IMR-90 (cell line): ENCODE results near the gene NTNG2. TPM values are rescaled to one million over a fixed set of nuclear protein-coding genes. Genes with fewer than 3 reads are reported as not detected.

Source experiments
- ATAC-seq: fragments of 200-7000 bp; cut with Tn5 transposase; 2 replicates; pipeline ENCODE4 v1.9.1; 2020; ENCODE audit warnings: low read depth, mild to moderate bottlenecking, moderate library complexity
- BruUV-seq: library from RNA; stranded (reverse); fragments of 400-500 nt; replicated peaks from 2 replicates; lab custom pipeline; 2021; lab: Mats Ljungman, UMichigan
- CTCF ChIA-PET: fragments of 300-600 bp; formaldehyde crosslinking; extraction: SDS; loops from one replicate; lab custom pipeline; 2021; ENCODE audit warnings: antibody characterized with exemption; lab: Yijun Ruan, JAX
- POLR2A ChIA-PET: fragments of 300-600 bp; sonication (Branson Sonifier 250); formaldehyde crosslinking; loops from one replicate; lab custom pipeline; 2022; ENCODE audit warnings: antibody characterized with exemption; ENCODE audit not compliant: unreplicated experiment; lab: Charles Lee
- DNase-seq: peaks from one replicate; pipeline ENCODE4 v3.0.0; 2013
- H2AFZ ChIP-seq: replicated peaks from 2 replicates; pipeline ENCODE3; 2013; ENCODE audit warnings: low read length, mild to moderate bottlenecking; ENCODE audit not compliant: poor library complexity
- H2AK5ac ChIP-seq: 2 replicates; pipeline ENCODE4 v1.6.1; 2013; ENCODE audit warnings: low read depth, low read length, inconsistent platforms
- H2AK9ac ChIP-seq: replicated peaks from 2 replicates; pipeline ENCODE3; 2013; ENCODE audit warnings: mild to moderate bottlenecking, low read depth, low read length, moderate library complexity; ENCODE audit not compliant: poor library complexity
- H2BK120ac ChIP-seq: 2 replicates; pipeline ENCODE4 v1.6.1; 2013; ENCODE audit warnings: low read depth, low read length, inconsistent platforms
- H2BK15ac ChIP-seq: 3 replicates; pipeline ENCODE4 v1.6.1; 2013; ENCODE audit warnings: low read depth, low read length, inconsistent platforms
- H2BK20ac ChIP-seq: 2 replicates; pipeline ENCODE4 v1.6.1; 2013; ENCODE audit warnings: low read depth, mild to moderate bottlenecking, inconsistent platforms, low read length, moderate library complexity
- H2BK5ac ChIP-seq: 2 replicates; pipeline ENCODE4 v1.6.1; 2013; ENCODE audit warnings: mild to moderate bottlenecking, low read depth, low read length, inconsistent platforms; ENCODE audit not compliant: poor library complexity, severe bottlenecking
- H3K14ac ChIP-seq: replicated peaks from 2 replicates; pipeline ENCODE4 v1.6.1; 2013; ENCODE audit warnings: low read depth, low read length, inconsistent platforms
- H3K18ac ChIP-seq: 2 replicates; pipeline ENCODE4 v1.6.1; 2013; ENCODE audit warnings: low read depth, low read length, control low read depth
- H3K23ac ChIP-seq: 2 replicates; pipeline ENCODE4 v1.6.1; 2013; ENCODE audit warnings: low read depth, low read length, inconsistent platforms
- H3K27ac ChIP-seq: 2 replicates; pipeline ENCODE4 v1.5.1; 2013; ENCODE audit warnings: mild to moderate bottlenecking, control low read depth, low read length; ENCODE audit not compliant: insufficient read depth
- H3K27me3 ChIP-seq: 2 replicates; pipeline ENCODE4 v1.6.1; 2013; ENCODE audit warnings: low read length; ENCODE audit not compliant: control insufficient read depth, insufficient read depth
- H3K36me3 ChIP-seq: 2 replicates; pipeline ENCODE4 v1.6.1; 2013; ENCODE audit warnings: low read length, mixed read lengths; ENCODE audit not compliant: control insufficient read depth, insufficient read depth
- H3K4ac ChIP-seq: 2 replicates; pipeline ENCODE4 v1.6.1; 2013; ENCODE audit warnings: low read depth, low read length, inconsistent platforms
- H3K4me1 ChIP-seq: 2 replicates; pipeline ENCODE4 v1.6.1; 2013; ENCODE audit warnings: low read length, mixed read lengths; ENCODE audit not compliant: control insufficient read depth, insufficient read depth
- H3K4me2 ChIP-seq: 2 replicates; pipeline ENCODE4 v1.6.1; 2013; ENCODE audit warnings: low read depth, mild to moderate bottlenecking, control low read depth, low read length, moderate library complexity
- H3K4me3 ChIP-seq: 2 replicates; pipeline ENCODE4 v1.5.1; 2013; ENCODE audit warnings: low read depth, mild to moderate bottlenecking, control low read depth, low read length, moderate library complexity; ENCODE audit not compliant: insufficient read depth
- H3K56ac ChIP-seq: 2 replicates; pipeline ENCODE4 v1.6.1; 2013; ENCODE audit warnings: low read length, inconsistent platforms; ENCODE audit not compliant: insufficient read depth; ENCODE audit errors: extremely low read depth
- H3K79me1 ChIP-seq, 2 experiments: 2 replicates each; pipeline ENCODE4 v1.6.1; 2013; ENCODE audit warnings: low read length in 2 of 2, inconsistent platforms in 1 of 2, low read depth in 1 of 2
- H3K9ac ChIP-seq: 2 replicates; pipeline ENCODE4 v1.6.1; 2013; ENCODE audit warnings: low read depth, low read length, control low read depth
- H3K9me1 ChIP-seq: 2 replicates; pipeline ENCODE4 v1.6.1; 2013; ENCODE audit warnings: low read length, inconsistent platforms; ENCODE audit not compliant: insufficient read depth
- H3K9me3 ChIP-seq: 2 replicates; pipeline ENCODE4 v1.6.1; 2013; ENCODE audit warnings: low read length; ENCODE audit not compliant: control insufficient read depth, insufficient read depth
- H4K20me1 ChIP-seq: 2 replicates; pipeline ENCODE4 v1.6.1; 2013; ENCODE audit warnings: low read length, inconsistent platforms; ENCODE audit not compliant: insufficient read depth
- H4K5ac ChIP-seq: 2 replicates; pipeline ENCODE4 v1.6.1; 2013; ENCODE audit warnings: mild to moderate bottlenecking, low read depth, low read length, control low read depth
- H4K8ac ChIP-seq, 2 experiments: 2 replicates each; pipeline ENCODE4 v1.6.1; 2013; ENCODE audit warnings: low read depth in 2 of 2, low read length in 2 of 2, control low read depth in 1 of 2, inconsistent platforms in 1 of 2
- H4K91ac ChIP-seq: 2 replicates; pipeline ENCODE4 v1.6.1; 2013; ENCODE audit warnings: low read depth, low read length, inconsistent platforms; ENCODE audit not compliant: insufficient read depth
- BHLHE40 ChIP-seq: fragments of 150-350 bp; IDR thresholded peaks from 2 replicates; pipeline ENCODE4 v1.6.1; 2016; ENCODE audit warnings: mild to moderate bottlenecking, low read depth, low read length
- CEBPB ChIP-seq: IDR thresholded peaks from 2 replicates; pipeline ENCODE4 v1.6.1; 2012; ENCODE audit warnings: low read depth, low read length, improper control_type of control experiment
- CHD1 ChIP-seq: IDR thresholded peaks from 2 replicates; pipeline ENCODE4 v1.6.1; 2012; ENCODE audit warnings: low read depth, low read length, improper control_type of control experiment
- FOS ChIP-seq: fragments of 150-350 bp; IDR thresholded peaks from 2 replicates; pipeline ENCODE4 v1.6.1; 2016; ENCODE audit warnings: low read depth, low read length
- MAFK ChIP-seq: IDR thresholded peaks from 2 replicates; pipeline ENCODE4 v1.6.1; 2012; ENCODE audit warnings: low read depth, low read length, improper control_type of control experiment
- MAZ ChIP-seq: IDR thresholded peaks from 2 replicates; pipeline ENCODE4 v1.6.1; 2012; ENCODE audit warnings: low read depth, mild to moderate bottlenecking, low read length, improper control_type of control experiment, moderate library complexity, borderline replicate concordance
- MXI1 ChIP-seq: IDR thresholded peaks from 2 replicates; pipeline ENCODE4 v1.6.1; 2012; ENCODE audit warnings: low read depth, mild to moderate bottlenecking, low read length, moderate library complexity, borderline replicate concordance
- NFE2L2 ChIP-seq: fragments of 150-350 bp; IDR thresholded peaks from 2 replicates; pipeline ENCODE4 v1.6.1; 2016; ENCODE audit warnings: low read depth, mild to moderate bottlenecking, low read length
- POLR2A ChIP-seq: IDR thresholded peaks from 2 replicates; pipeline ENCODE4 v1.6.1; 2012; ENCODE audit warnings: mild to moderate bottlenecking, low read depth, low read length
- RAD21 ChIP-seq: IDR thresholded peaks from 2 replicates; pipeline ENCODE4 v1.6.1; 2012; ENCODE audit warnings: low read length, improper control_type of control experiment
- RCOR1 ChIP-seq: IDR thresholded peaks from 2 replicates; pipeline ENCODE4 v1.6.1; 2012; ENCODE audit warnings: mild to moderate bottlenecking, low read length, improper control_type of control experiment; ENCODE audit not compliant: insufficient replicate concordance
- RFX5 ChIP-seq: IDR thresholded peaks from 2 replicates; pipeline ENCODE4 v1.8.0; 2012; ENCODE audit warnings: low read depth, mild to moderate bottlenecking, low read length, moderate library complexity
- SMC3 ChIP-seq: fragments of 150-350 bp; IDR thresholded peaks from 2 replicates; pipeline ENCODE4 v1.6.1; 2016; ENCODE audit warnings: low read depth, mild to moderate bottlenecking, antibody characterized with exemption, low read length, moderate library complexity
- USF2 ChIP-seq: fragments of 150-350 bp; IDR thresholded peaks from 2 replicates; pipeline ENCODE4 v1.6.1; 2017; ENCODE audit warnings: mild to moderate bottlenecking, antibody characterized with exemption, low read length, low read depth
- WGBS, 2 experiments: methylation state at CpG; one replicate each; pipeline versions ENCODE4 v1.1.5 to v1.1.7; 2013; ENCODE audit warnings: missing lambda C conversion rate in 2 of 2; ENCODE audit not compliant: insufficient read length in 1 of 2; ENCODE audit errors: extremely low coverage in 2 of 2; 5-methylcytosine and 5-hydroxymethylcytosine counted together
- dilution Hi-C: fragments of 300-500 bp; cut with HindIII; formaldehyde crosslinking; loops from one replicate; pipeline ENCODE4 v1.14.3; 2018; ENCODE audit warnings: low sequenced_read_pairs; ENCODE audit not compliant: unreplicated experiment
- in situ Hi-C: fragments of 300-500 bp; cut with MboI; formaldehyde crosslinking; loops from 3 replicates; pipeline ENCODE4 v1.14.3; 2019; ENCODE audit warnings: low sequenced_read_pairs, inconsistent platforms, mixed read lengths
- intact Hi-C: fragments of 100-400 bp; cut with micrococcal nuclease; formaldehyde crosslinking; loops from 2 replicates; pipeline ENCODE4 v1.10.0; 2022
- polyA plus RNA-seq, 3 experiments: library from polyadenylated mRNA; depleted of rRNA; stranded (reverse); fragments of >200 nt; gene quantifications; 2 replicates each; pipeline ENCODE4 v1.2.3, GENCODE V29; 2012; ENCODE audit warnings: low replicate concordance in 1 of 3
- total RNA-seq: library from RNA; depleted of rRNA; stranded (reverse); fragments of >200 nt; gene quantifications from 2 replicates; pipeline ENCODE4 v1.2.3, GENCODE V29; 2012
- TF ChIP-seq, protein P1 (sequence below): conservative IDR thresholded peaks from 2 replicates; pipeline ENCODE4 v1.5.1; 2012; ENCODE audit warnings: mild to moderate bottlenecking, low read depth, low read length, improper control_type of control experiment
- TF ChIP-seq, protein P2 (sequence below): fragments of 150-350 bp; IDR thresholded peaks from 2 replicates; pipeline ENCODE4 v1.6.1; 2016; ENCODE audit warnings: low read depth, mild to moderate bottlenecking, low read length, moderate library complexity, borderline replicate concordance

NTNG2 gene
- total and polyA plus RNA-seq, 2 of the 4 experiments (the other 2 are of a cell fraction): 0.54 to 0.84 TPM

DNA sequence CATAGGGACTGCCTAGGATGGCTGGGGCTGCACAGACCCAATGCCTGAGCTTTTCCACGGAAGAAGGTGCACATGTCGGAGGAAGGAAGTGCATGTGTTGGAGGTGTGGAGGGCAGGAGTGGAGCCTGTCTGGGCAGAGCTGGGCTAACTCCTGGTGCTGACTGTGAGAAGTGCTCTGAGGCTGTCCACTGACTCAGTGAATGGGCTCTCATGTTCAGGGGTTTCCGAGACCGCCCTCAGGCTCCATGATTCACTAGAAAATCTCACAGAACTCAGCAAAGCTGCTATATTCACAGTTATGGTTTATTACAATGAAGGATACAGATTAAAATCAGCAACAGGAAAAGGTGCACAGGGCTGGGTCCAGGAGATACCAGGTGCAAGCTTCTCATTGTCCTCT, 37.2 kb downstream of the NTNG2 start:
- no peak overlapping the region for H2AK5ac ChIP-seq
- dilution Hi-C loops: no loop called here
- 100% methylated on average over 1 of the region's 4 CpGs; no CpG with 5 or more reads in 1 of the 2 experiments for whole genome bisulfite sequencing, 2 experiments

More for the DNA sequence above, 37.2 kb downstream of the NTNG2 start:
- H3K9me1 ChIP-seq: no peaks in the 10 kb centered on the region
- H2AK9ac ChIP-seq: no peak overlapping the region
- no peak overlapping the region for H3K4ac ChIP-seq
- no peak overlapping the region for H3K27ac ChIP-seq
- intact Hi-C loops (no loop called here), in situ Hi-C loops (no loop called here)
- ChIA-PET POLR2A (no interaction called here), CTCF (no interaction called here)
- no peak for DNase-seq
- no peak overlapping the region for H3K4me3 ChIP-seq
- H3K4me1 ChIP-seq: no peaks in the 10 kb centered on the region
- no peaks in the 10 kb centered on the region; the same call in 1 of the 2 replicates for H4K20me1 ChIP-seq
- H3K79me1 ChIP-seq: no peaks in the 10 kb centered on the region
- H4K8ac ChIP-seq: no peak overlapping the region
- H2AFZ ChIP-seq: no peak overlapping the region
- no peak overlapping the region for H4K91ac ChIP-seq
- TF ChIP-seq FOS: no peak
- TF ChIP-seq SMC3: no peak
- no peak for TF ChIP-seq NFE2L2
- TF ChIP-seq POLR2A: no peak
- no peak for TF ChIP-seq CEBPB
- TF ChIP-seq RCOR1: no peak
- TF ChIP-seq RAD21: no peak
- no peak for TF ChIP-seq MXI1
- TF ChIP-seq MAZ: no peak
- TF ChIP-seq, protein P1, sequence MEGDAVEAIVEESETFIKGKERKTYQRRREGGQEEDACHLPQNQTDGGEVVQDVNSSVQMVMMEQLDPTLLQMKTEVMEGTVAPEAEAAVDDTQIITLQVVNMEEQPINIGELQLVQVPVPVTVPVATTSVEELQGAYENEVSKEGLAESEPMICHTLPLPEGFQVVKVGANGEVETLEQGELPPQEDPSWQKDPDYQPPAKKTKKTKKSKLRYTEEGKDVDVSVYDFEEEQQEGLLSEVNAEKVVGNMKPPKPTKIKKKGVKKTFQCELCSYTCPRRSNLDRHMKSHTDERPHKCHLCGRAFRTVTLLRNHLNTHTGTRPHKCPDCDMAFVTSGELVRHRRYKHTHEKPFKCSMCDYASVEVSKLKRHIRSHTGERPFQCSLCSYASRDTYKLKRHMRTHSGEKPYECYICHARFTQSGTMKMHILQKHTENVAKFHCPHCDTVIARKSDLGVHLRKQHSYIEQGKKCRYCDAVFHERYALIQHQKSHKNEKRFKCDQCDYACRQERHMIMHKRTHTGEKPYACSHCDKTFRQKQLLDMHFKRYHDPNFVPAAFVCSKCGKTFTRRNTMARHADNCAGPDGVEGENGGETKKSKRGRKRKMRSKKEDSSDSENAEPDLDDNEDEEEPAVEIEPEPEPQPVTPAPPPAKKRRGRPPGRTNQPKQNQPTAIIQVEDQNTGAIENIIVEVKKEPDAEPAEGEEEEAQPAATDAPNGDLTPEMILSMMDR: no peak
- no peak for TF ChIP-seq USF2
- no peak for TF ChIP-seq MAFK
- no peak for TF ChIP-seq CHD1
- no peak for TF ChIP-seq BHLHE40
- TF ChIP-seq, protein P2, sequence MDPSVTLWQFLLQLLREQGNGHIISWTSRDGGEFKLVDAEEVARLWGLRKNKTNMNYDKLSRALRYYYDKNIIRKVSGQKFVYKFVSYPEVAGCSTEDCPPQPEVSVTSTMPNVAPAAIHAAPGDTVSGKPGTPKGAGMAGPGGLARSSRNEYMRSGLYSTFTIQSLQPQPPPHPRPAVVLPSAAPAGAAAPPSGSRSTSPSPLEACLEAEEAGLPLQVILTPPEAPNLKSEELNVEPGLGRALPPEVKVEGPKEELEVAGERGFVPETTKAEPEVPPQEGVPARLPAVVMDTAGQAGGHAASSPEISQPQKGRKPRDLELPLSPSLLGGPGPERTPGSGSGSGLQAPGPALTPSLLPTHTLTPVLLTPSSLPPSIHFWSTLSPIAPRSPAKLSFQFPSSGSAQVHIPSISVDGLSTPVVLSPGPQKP: no peak
- no peak for TF ChIP-seq RFX5
- H4K5ac ChIP-seq: no peak overlapping the region
- no peak overlapping the region for H3K14ac ChIP-seq
- H2BK20ac ChIP-seq: no peak overlapping the region
- H2BK120ac ChIP-seq: no peak overlapping the region
- H3K9ac ChIP-seq: no peak overlapping the region
- H2BK15ac ChIP-seq: no peak overlapping the region
- no peak overlapping the region for H3K4me2 ChIP-seq
- H3K23ac ChIP-seq: no peak overlapping the region
- peaks cover 35% of the 10 kb centered on the region for H3K27me3 ChIP-seq
- no peak overlapping the region for H3K18ac ChIP-seq
- peaks cover 3% of the 10 kb centered on the region; the same call in 1 of the 2 replicates for H3K9me3 ChIP-seq
- no peak overlapping the region for H2BK5ac ChIP-seq
- no peak overlapping the region for H3K56ac ChIP-seq
- no peaks in the 10 kb centered on the region for H3K36me3 ChIP-seq
- no TSS peak for BruUV-seq
- no peak for ATAC-seq
